ENCODE measurements around the gene NPEPPS.
A peak's percentile ranks its signal among the peaks of the same experiment; 100 is the strongest.

Gene NPEPPS

DNA sequence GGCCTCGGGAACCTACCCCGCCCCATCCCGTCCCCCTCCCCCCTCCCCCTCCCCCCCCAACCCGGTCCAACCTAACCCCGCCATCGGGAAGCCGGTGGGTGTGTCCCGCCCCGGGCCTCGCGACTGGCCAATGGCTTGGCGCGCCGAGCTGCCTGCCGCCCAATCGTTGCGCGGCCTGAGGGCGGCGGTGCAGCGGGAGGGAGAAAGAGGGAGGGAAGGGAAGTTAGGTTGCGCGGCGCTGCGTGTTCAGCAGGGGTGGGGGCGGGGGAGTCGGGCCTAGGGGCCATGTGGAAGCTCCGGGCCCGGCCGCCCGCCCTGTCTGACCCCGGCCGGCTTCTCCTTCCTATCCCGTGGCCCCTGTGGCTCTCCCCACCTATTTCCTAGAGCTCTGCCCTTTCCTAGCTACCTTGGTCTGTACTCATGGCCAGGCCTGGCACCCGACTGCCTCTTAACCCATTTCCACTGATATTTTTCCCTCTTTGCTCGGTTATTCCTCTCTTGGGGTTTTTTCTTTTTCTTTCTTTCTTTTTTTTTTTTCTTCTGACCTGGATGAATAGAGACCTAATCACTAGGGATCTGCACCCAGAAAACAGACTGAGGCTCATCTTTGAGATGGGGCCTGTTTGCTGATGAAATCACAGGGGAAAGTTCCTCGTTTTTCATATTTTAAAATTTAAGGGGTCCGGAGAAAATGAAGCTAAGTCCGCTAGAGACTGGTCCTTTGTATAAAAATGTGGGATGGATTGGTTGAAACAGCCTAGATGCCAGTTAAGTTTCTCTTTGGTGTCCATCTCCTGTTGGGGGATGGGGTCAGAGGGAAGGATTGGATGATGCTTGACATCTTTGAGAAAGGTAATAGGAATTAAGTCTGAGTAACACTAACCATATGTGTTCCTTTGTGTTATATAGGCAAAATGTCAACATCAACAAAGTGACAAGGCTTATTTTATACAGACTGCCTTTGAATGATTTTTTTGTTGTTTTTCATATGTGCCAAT, 119.9 kb downstream of the NPEPPS start:
- Histone ChIP-seq H2BK12ac (ENCODE audit: low read length in 2 of 2) (no peak overlapping the region), H4K91ac (ENCODE audit: low read length) (no peak overlapping the region), H3K9me3 (ENCODE audit: control insufficient read depth, low read length) (no peaks in the 10 kb centered on the region), H3K23ac (ENCODE audit: low read length in 2 of 2) (no peak overlapping the region), H2BK120ac (ENCODE audit: low read depth, low read length) (no peak overlapping the region), H3K79me1 (replicated peaks; ENCODE audit: low read length, poor library complexity, severe bottlenecking) (peaks cover 9% of the 10 kb centered on the region), H3K27ac (ENCODE audit: low read length, poor library complexity, severe bottlenecking) (peak overlapping the region; percentile 69), H3K9ac (ENCODE audit: low read length) (peak overlapping the region; percentile 95), H2BK5ac (ENCODE audit: low read depth, low read length, poor library complexity, severe bottlenecking) (no peak overlapping the region), H3K14ac (ENCODE audit: low read length in 2 of 2) (peak overlapping the region in 1 of 2 experiments; percentile 93), H3K4me3 (ENCODE audit: insufficient read depth in 1 of 2, low read depth in 1 of 2, low read length in 2 of 2) (peak overlapping the region; percentile 88 to 95), H2BK15ac (ENCODE audit: low read depth, poor library complexity, severe bottlenecking) (peak overlapping the region; percentile 93), H2AFZ (ENCODE audit: low read depth, low read length) (no peak overlapping the region), H3K4me2 (ENCODE audit: low read length, poor library complexity, severe bottlenecking) (peak overlapping the region; percentile 56), H3K18ac (ENCODE audit: low read depth in 1 of 2, low read length in 2 of 2) (peak overlapping the region in 1 of 2 experiments; percentile 96), H4K8ac (ENCODE audit: low read length) (no peak overlapping the region), H3K27me3 (ENCODE audit: control insufficient read depth in 1 of 2, insufficient read depth in 1 of 2, low read length in 2 of 2) (no peaks in the 10 kb centered on the region), H3K4ac (ENCODE audit: low read depth in 1 of 2, low read length in 2 of 2) (peak overlapping the region in 1 of 2 experiments; percentile 92), H3K4me1 (ENCODE audit: control insufficient read depth, insufficient read depth, low read depth, low read length) (peaks cover 5% of the 10 kb centered on the region), H3K36me3 (ENCODE audit: control insufficient read depth in 1 of 2, insufficient read depth in 2 of 2, low read depth in 1 of 2, low read length in 2 of 2) (peaks cover 3 to 46% of the 10 kb centered on the region in 2 experiments), H2AK5ac (ENCODE audit: low read length, severe bottlenecking) (no peak overlapping the region)
- DNase-seq: peak; percentile 97
- under 1% methylated on average over 32 of the region's 39 CpGs for WGBS

DNA sequence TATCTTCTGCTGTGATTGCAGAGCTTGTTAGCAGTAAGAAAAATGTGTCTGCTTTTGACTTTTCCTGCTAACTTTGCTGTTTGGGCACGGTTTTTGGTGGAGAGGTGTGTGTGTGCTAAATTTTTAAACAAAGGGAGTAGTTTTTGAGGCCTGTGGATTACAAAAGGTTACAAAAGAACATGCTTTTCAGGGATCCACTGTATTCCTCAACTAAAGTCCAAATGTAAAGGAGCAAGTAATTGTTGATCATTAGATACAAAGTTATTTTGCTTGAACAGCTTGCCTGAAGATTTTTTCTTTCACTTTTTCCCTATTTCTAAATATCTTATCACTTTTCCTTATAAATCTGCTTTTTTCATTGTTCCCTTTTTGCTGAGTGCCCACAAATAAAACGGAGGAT, 120.8 kb downstream of the NPEPPS start:
- H2BK15ac ChIP-seq (ENCODE audit: low read depth, poor library complexity, severe bottlenecking): no peak overlapping the region
- no peak overlapping the region for H3K23ac ChIP-seq (ENCODE audit: low read length in 2 of 2)
- H2BK120ac ChIP-seq (ENCODE audit: low read depth, low read length): no peak overlapping the region
- H2BK12ac ChIP-seq (ENCODE audit: low read length in 2 of 2): no peak overlapping the region
- peaks cover 9% of the 10 kb centered on the region for H3K79me1 ChIP-seq (replicated peaks; ENCODE audit: low read length, poor library complexity, severe bottlenecking)
- H3K4me2 ChIP-seq (ENCODE audit: low read length, poor library complexity, severe bottlenecking): peak overlapping the region; percentile 35
- H3K27me3 ChIP-seq (ENCODE audit: control insufficient read depth in 1 of 2, insufficient read depth in 1 of 2, low read length in 2 of 2): no peaks in the 10 kb centered on the region
- H3K9me3 ChIP-seq (ENCODE audit: control insufficient read depth, low read length): no peaks in the 10 kb centered on the region
- H3K36me3 ChIP-seq (ENCODE audit: control insufficient read depth in 1 of 2, insufficient read depth in 2 of 2, low read depth in 1 of 2, low read length in 2 of 2): peaks cover 12 to 55% of the 10 kb centered on the region in 2 experiments
- peak overlapping the region; percentile 95 for H3K9ac ChIP-seq (ENCODE audit: low read length)
- 84% methylated on average over 2 of the region's 2 CpGs for WGBS
- H3K4me3 ChIP-seq (ENCODE audit: insufficient read depth in 1 of 2, low read depth in 1 of 2, low read length in 2 of 2): peak overlapping the region in 1 of 2 experiments; percentile 88
- H2AK5ac ChIP-seq (ENCODE audit: low read length, severe bottlenecking): no peak overlapping the region
- H2BK5ac ChIP-seq (ENCODE audit: low read depth, low read length, poor library complexity, severe bottlenecking): no peak overlapping the region
- no peak overlapping the region for H4K8ac ChIP-seq (ENCODE audit: low read length)
- no peak for DNase-seq
- no peak overlapping the region for H2AFZ ChIP-seq (ENCODE audit: low read depth, low read length)
- no peak overlapping the region for H3K27ac ChIP-seq (ENCODE audit: low read length, poor library complexity, severe bottlenecking)
- H3K4ac ChIP-seq (ENCODE audit: low read depth in 1 of 2, low read length in 2 of 2): no peak overlapping the region
- no peak overlapping the region for H3K14ac ChIP-seq (ENCODE audit: low read length in 2 of 2)
- peaks cover 5% of the 10 kb centered on the region for H3K4me1 ChIP-seq (ENCODE audit: control insufficient read depth, insufficient read depth, low read depth, low read length)
- no peak overlapping the region for H3K18ac ChIP-seq (ENCODE audit: low read depth in 1 of 2, low read length in 2 of 2)
- H4K91ac ChIP-seq (ENCODE audit: low read length): no peak overlapping the region

DNA sequence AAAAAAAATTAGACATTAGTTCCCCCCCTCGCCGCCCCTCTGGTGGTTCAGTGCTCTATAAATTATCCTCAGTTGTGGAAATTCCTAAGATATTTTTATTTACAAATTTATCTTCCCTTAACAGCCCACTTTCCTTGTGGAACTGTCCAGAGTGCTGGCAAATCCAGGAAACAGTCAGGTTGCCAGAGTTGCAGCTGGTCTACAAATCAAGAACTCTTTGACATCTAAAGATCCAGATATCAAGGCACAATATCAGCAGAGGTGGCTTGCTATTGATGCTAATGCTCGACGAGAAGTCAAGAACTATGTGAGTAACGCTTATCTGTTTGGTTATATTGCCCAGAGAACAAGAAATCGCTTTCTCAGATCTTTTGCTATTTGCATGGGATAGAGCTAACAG, 121.7 kb downstream of the NPEPPS start:
- whole genome bisulfite sequencing: 90% methylated on average over 6 of the region's 6 CpGs
- no peak overlapping the region for H4K91ac ChIP-seq (ENCODE audit: low read length)

DNA sequence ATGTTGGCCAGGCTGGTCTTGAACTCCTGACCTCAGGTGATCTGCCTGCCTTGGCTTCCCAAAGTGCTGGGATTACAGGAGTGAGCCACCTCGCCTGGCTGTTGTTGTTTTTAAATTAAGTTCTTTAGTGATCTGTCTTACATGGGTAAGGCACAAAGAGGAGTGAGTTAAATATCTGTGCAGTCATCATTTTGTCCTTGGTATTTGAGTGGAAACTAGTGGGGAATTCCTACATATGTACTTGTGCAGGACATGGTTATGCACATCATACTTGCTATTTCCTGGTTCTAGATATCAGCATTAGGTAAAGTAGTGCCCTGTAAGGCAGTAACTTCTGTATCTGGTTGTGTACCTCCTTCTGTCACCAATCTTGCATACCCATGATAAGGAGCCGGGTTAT, 122.5 kb downstream of the NPEPPS start:
- Histone ChIP-seq H3K36me3 (ENCODE audit: control insufficient read depth in 1 of 2, insufficient read depth in 2 of 2, low read depth in 1 of 2, low read length in 2 of 2) (peaks cover 20 to 72% of the 10 kb centered on the region in 2 experiments), H2AFZ (ENCODE audit: low read depth, low read length) (no peak overlapping the region), H2BK15ac (ENCODE audit: low read depth, poor library complexity, severe bottlenecking) (no peak overlapping the region), H3K18ac (ENCODE audit: low read depth in 1 of 2, low read length in 2 of 2) (no peak overlapping the region), H3K4me1 (ENCODE audit: control insufficient read depth, insufficient read depth, low read depth, low read length) (peaks cover 3% of the 10 kb centered on the region), H2BK12ac (ENCODE audit: low read length in 2 of 2) (no peak overlapping the region), H2AK5ac (ENCODE audit: low read length, severe bottlenecking) (no peak overlapping the region), H3K4me3 (ENCODE audit: insufficient read depth in 1 of 2, low read depth in 1 of 2, low read length in 2 of 2) (peak overlapping the region in 1 of 2 experiments; percentile 0), H3K14ac (ENCODE audit: low read length in 2 of 2) (no peak overlapping the region), H3K23ac (ENCODE audit: low read length in 2 of 2) (no peak overlapping the region), H2BK120ac (ENCODE audit: low read depth, low read length) (no peak overlapping the region), H3K27me3 (ENCODE audit: control insufficient read depth in 1 of 2, insufficient read depth in 1 of 2, low read length in 2 of 2) (no peaks in the 10 kb centered on the region), H3K9me3 (ENCODE audit: control insufficient read depth, low read length) (no peaks in the 10 kb centered on the region), H4K8ac (ENCODE audit: low read length) (no peak overlapping the region), H2BK5ac (ENCODE audit: low read depth, low read length, poor library complexity, severe bottlenecking) (no peak overlapping the region), H3K4me2 (ENCODE audit: low read length, poor library complexity, severe bottlenecking) (no peak overlapping the region), H3K27ac (ENCODE audit: low read length, poor library complexity, severe bottlenecking) (no peak overlapping the region), H3K79me1 (replicated peaks; ENCODE audit: low read length, poor library complexity, severe bottlenecking) (peaks cover 7% of the 10 kb centered on the region), H4K91ac (ENCODE audit: low read length) (no peak overlapping the region), H3K4ac (ENCODE audit: low read depth in 1 of 2, low read length in 2 of 2) (no peak overlapping the region), H3K9ac (ENCODE audit: low read length) (no peak overlapping the region)
- 48% methylated on average over 1 of the region's 2 CpGs for WGBS
- DNase-seq: no peak

More for the DNA sequence above, 121.7 kb downstream of the NPEPPS start:
- H3K79me1 ChIP-seq (replicated peaks; ENCODE audit: low read length, poor library complexity, severe bottlenecking): peaks cover 5% of the 10 kb centered on the region
- H3K4me2 ChIP-seq (ENCODE audit: low read length, poor library complexity, severe bottlenecking): no peak overlapping the region
- H3K23ac ChIP-seq (ENCODE audit: low read length in 2 of 2): no peak overlapping the region
- H3K9me3 ChIP-seq (ENCODE audit: control insufficient read depth, low read length): no peaks in the 10 kb centered on the region
- peak overlapping the region; percentile 28 for H3K9ac ChIP-seq (ENCODE audit: low read length)
- H3K4me3 ChIP-seq (ENCODE audit: insufficient read depth in 1 of 2, low read depth in 1 of 2, low read length in 2 of 2): no peak overlapping the region
- no peak overlapping the region for H3K14ac ChIP-seq (ENCODE audit: low read length in 2 of 2)
- no peak overlapping the region for H3K18ac ChIP-seq (ENCODE audit: low read depth in 1 of 2, low read length in 2 of 2)
- H3K4ac ChIP-seq (ENCODE audit: low read depth in 1 of 2, low read length in 2 of 2): no peak overlapping the region
- H3K4me1 ChIP-seq (ENCODE audit: control insufficient read depth, insufficient read depth, low read depth, low read length): peaks cover 5% of the 10 kb centered on the region
- no peak overlapping the region for H2BK120ac ChIP-seq (ENCODE audit: low read depth, low read length)
- H3K27me3 ChIP-seq (ENCODE audit: control insufficient read depth in 1 of 2, insufficient read depth in 1 of 2, low read length in 2 of 2): no peaks in the 10 kb centered on the region
- H2BK5ac ChIP-seq (ENCODE audit: low read depth, low read length, poor library complexity, severe bottlenecking): no peak overlapping the region
- no peak overlapping the region for H2AFZ ChIP-seq (ENCODE audit: low read depth, low read length)
- no peak overlapping the region for H2AK5ac ChIP-seq (ENCODE audit: low read length, severe bottlenecking)
- peaks cover 17 to 64% of the 10 kb centered on the region in 2 experiments for H3K36me3 ChIP-seq (ENCODE audit: control insufficient read depth in 1 of 2, insufficient read depth in 2 of 2, low read depth in 1 of 2, low read length in 2 of 2)
- no peak overlapping the region for H2BK12ac ChIP-seq (ENCODE audit: low read length in 2 of 2)
- DNase-seq: peak; percentile 33
- H4K8ac ChIP-seq (ENCODE audit: low read length): no peak overlapping the region
- no peak overlapping the region for H3K27ac ChIP-seq (ENCODE audit: low read length, poor library complexity, severe bottlenecking)
- no peak overlapping the region for H2BK15ac ChIP-seq (ENCODE audit: low read depth, poor library complexity, severe bottlenecking)
